Loucy (cell line): Measurements from ENCODE around the gene PABPN1L.

Experiments
- H2AFZ ChIP-seq: fragments of 200-600 bp; sonication (generic); 2 replicates; pipeline ENCODE4 v1.6.0; 2016; ENCODE audit warnings: antibody characterized with exemption, mild to moderate bottlenecking, low read length, moderate library complexity
- H3F3A ChIP-seq: fragments of 200-600 bp; 2 replicates; pipeline ENCODE4 v1.6.0; 2016; ENCODE audit warnings: antibody characterized with exemption, low read depth, mild to moderate bottlenecking
- H3K27me3 ChIP-seq: fragments of 200-600 bp; sonication (generic); 2 replicates; pipeline ENCODE4 v1.6.1; 2014; ENCODE audit warnings: low read length, mild to moderate bottlenecking; ENCODE audit not compliant: insufficient read depth, poor library complexity, severe bottlenecking
- H3K36me3 ChIP-seq: fragments of 200-600 bp; sonication (generic); 2 replicates; pipeline ENCODE4 v1.6.1; 2016; ENCODE audit warnings: low read length; ENCODE audit not compliant: insufficient read depth
- H3K4me1 ChIP-seq: fragments of 200-600 bp; sonication (generic); 2 replicates; pipeline ENCODE4 v1.5.1; 2014; ENCODE audit warnings: low read length, mild to moderate bottlenecking; ENCODE audit not compliant: insufficient read depth, poor library complexity, severe bottlenecking
- H3K4me2 ChIP-seq: fragments of 200-600 bp; sonication (generic); 2 replicates; pipeline ENCODE4 v1.6.0; 2014; ENCODE audit warnings: antibody characterized with exemption, low read length, low read depth, mild to moderate bottlenecking; ENCODE audit not compliant: poor library complexity, severe bottlenecking
- H3K4me3 ChIP-seq: fragments of 200-600 bp; sonication (generic); 2 replicates; pipeline ENCODE4 v1.5.1; 2014; ENCODE audit warnings: low read length, mild to moderate bottlenecking, mixed read lengths; ENCODE audit not compliant: poor library complexity, severe bottlenecking
- H3K79me2 ChIP-seq: fragments of 200-600 bp; sonication (generic); 2 replicates; pipeline ENCODE4 v1.6.1; 2014; ENCODE audit warnings: low read length; ENCODE audit not compliant: insufficient read depth
- H3K9ac ChIP-seq: fragments of 200-600 bp; sonication (generic); 2 replicates; pipeline ENCODE4 v1.6.0; 2014; ENCODE audit warnings: mild to moderate bottlenecking, low read depth, low read length, moderate library complexity; ENCODE audit not compliant: poor library complexity, severe bottlenecking
- H3K9me2 ChIP-seq: fragments of 200-600 bp; sonication (generic); replicated peaks from 2 replicates; pipeline ENCODE4 v1.6.1; 2016; ENCODE audit warnings: low read depth, low read length, mixed read lengths
- H3K9me3 ChIP-seq: fragments of 200-600 bp; sonication (generic); 2 replicates; pipeline ENCODE4 v1.6.1; 2014; ENCODE audit warnings: mild to moderate bottlenecking, antibody characterized with exemption, low read length, low read depth; ENCODE audit not compliant: insufficient read depth
- H4K20me1 ChIP-seq: fragments of 200-600 bp; sonication (generic); 2 replicates; pipeline ENCODE4 v1.6.0; 2014; ENCODE audit warnings: antibody characterized with exemption, low read length, mild to moderate bottlenecking; ENCODE audit not compliant: insufficient read depth, poor library complexity, severe bottlenecking
- EZH2phosphoT487 ChIP-seq: fragments of 200-600 bp; IDR thresholded peaks from 2 replicates; pipeline ENCODE4 v1.6.1; 2018; ENCODE audit warnings: antibody characterized with exemption, mild to moderate bottlenecking, moderate library complexity, borderline replicate concordance
- TF ChIP-seq, protein P1 (sequence below): fragments of 200-600 bp; sonication (generic); conservative IDR thresholded peaks from 2 replicates; pipeline ENCODE4 v1.5.1; 2014; ENCODE audit warnings: mild to moderate bottlenecking, antibody characterized with exemption, low read length

Gene PABPN1L

GRCh38 chr16:88865310-88865709 lies 1.1 kb downstream of the PABPN1L start:
- Histone ChIP-seq H3K9me2 (no peaks in the 10 kb centered on the region), H3K27me3 (no peaks in the 10 kb centered on the region), H3F3A (no peaks in the 10 kb centered on the region), H3K4me2 (no peak overlapping the region), H3K4me1 (no peaks in the 10 kb centered on the region), H3K9me3 (no peaks in the 10 kb centered on the region), H2AFZ (no peak overlapping the region), H3K9ac (no peak overlapping the region), H3K36me3 (no peaks in the 10 kb centered on the region), H4K20me1 (no peaks in the 10 kb centered on the region), H3K79me2 (no peaks in the 10 kb centered on the region), H3K4me3 (no peak overlapping the region)
- TF ChIP-seq, protein P1, sequence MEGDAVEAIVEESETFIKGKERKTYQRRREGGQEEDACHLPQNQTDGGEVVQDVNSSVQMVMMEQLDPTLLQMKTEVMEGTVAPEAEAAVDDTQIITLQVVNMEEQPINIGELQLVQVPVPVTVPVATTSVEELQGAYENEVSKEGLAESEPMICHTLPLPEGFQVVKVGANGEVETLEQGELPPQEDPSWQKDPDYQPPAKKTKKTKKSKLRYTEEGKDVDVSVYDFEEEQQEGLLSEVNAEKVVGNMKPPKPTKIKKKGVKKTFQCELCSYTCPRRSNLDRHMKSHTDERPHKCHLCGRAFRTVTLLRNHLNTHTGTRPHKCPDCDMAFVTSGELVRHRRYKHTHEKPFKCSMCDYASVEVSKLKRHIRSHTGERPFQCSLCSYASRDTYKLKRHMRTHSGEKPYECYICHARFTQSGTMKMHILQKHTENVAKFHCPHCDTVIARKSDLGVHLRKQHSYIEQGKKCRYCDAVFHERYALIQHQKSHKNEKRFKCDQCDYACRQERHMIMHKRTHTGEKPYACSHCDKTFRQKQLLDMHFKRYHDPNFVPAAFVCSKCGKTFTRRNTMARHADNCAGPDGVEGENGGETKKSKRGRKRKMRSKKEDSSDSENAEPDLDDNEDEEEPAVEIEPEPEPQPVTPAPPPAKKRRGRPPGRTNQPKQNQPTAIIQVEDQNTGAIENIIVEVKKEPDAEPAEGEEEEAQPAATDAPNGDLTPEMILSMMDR: no peak
- no peak for TF ChIP-seq EZH2phosphoT487

DNA sequence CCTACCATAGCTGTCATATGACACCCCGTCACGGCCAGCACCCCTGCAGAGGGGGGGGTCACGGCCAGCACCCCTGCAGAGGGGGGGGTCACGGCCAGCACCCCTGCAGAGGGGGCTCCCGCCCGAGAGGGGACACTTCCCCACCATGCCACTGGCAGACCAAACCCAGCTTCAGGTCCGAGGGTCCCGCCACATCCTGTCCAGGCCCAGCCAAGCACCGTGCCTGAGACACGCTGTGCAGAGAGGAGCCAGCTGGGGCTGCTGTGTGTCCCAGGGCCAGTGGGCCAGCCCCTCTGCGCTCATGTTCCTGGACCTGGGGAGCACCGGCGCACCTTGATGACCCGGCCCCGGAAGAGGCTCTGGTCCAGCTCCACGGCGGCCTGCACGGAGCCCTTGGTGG lies 1.9 kb downstream of the PABPN1L start:
- Histone ChIP-seq H3K4me3 (no peak overlapping the region), H2AFZ (no peak overlapping the region), H3K4me1 (no peaks in the 10 kb centered on the region), H3K4me2 (no peak overlapping the region), H3K79me2 (no peaks in the 10 kb centered on the region), H3F3A (no peaks in the 10 kb centered on the region), H3K9me3 (no peaks in the 10 kb centered on the region), H3K9me2 (no peaks in the 10 kb centered on the region), H3K27me3 (no peaks in the 10 kb centered on the region), H3K36me3 (no peaks in the 10 kb centered on the region), H3K9ac (no peak overlapping the region), H4K20me1 (no peaks in the 10 kb centered on the region)
- TF ChIP-seq, protein P1: no peak
- TF ChIP-seq EZH2phosphoT487: no peak

GRCh38 chr16:88864099-88864498 lies 2.4 kb downstream of the PABPN1L start:
- Histone ChIP-seq H3K36me3 (no peaks in the 10 kb centered on the region), H3K9me3 (no peaks in the 10 kb centered on the region), H2AFZ (no peak overlapping the region), H3K9ac (no peak overlapping the region), H3K4me2 (no peak overlapping the region), H3K9me2 (no peaks in the 10 kb centered on the region), H4K20me1 (no peaks in the 10 kb centered on the region), H3K27me3 (no peaks in the 10 kb centered on the region), H3K4me1 (no peaks in the 10 kb centered on the region), H3K4me3 (no peak overlapping the region), H3K79me2 (no peaks in the 10 kb centered on the region), H3F3A (no peaks in the 10 kb centered on the region)
- no peak for TF ChIP-seq EZH2phosphoT487
- TF ChIP-seq, protein P1: no peak
